Measurements from ENCODE around the gene SRPX.

SRPX gene

GRCh38 chrX:38149016-38149415, 71.7 kb downstream of the SRPX start:
- no peak overlapping the region for H3K27ac ChIP-seq (ENCODE audit: insufficient read depth, low read length, poor library complexity, severe bottlenecking)
- no peaks in the 10 kb centered on the region for H3K4me1 ChIP-seq (ENCODE audit: control insufficient read depth, insufficient read depth, low read length, poor library complexity, severe bottlenecking)
- H3K27me3 ChIP-seq (replicated peaks; ENCODE audit: control insufficient read depth, insufficient read depth, low read length, poor library complexity, severe bottlenecking), result no peaks in the 10 kb centered on the region
- no peaks in the 10 kb centered on the region for H3K9me3 ChIP-seq (ENCODE audit: control insufficient read depth, low read length)
- H3K36me3 ChIP-seq (ENCODE audit: control insufficient read depth, insufficient read depth, low read length), result no peaks in the 10 kb centered on the region
- no peak for DNase-seq
- no peak overlapping the region for H3K4me3 ChIP-seq (ENCODE audit: insufficient read depth, low read depth, low read length, poor library complexity, severe bottlenecking)

- Histone ChIP-seq H3K27ac (ENCODE audit: insufficient read depth, low read length, poor library complexity, severe bottlenecking) (no peak overlapping the region), H3K27me3 (replicated peaks; ENCODE audit: control insufficient read depth, insufficient read depth, low read length, poor library complexity, severe bottlenecking) (no peaks in the 10 kb centered on the region), H3K36me3 (ENCODE audit: control insufficient read depth, insufficient read depth, low read length) (no peaks in the 10 kb centered on the region), H3K4me3 (ENCODE audit: insufficient read depth, low read depth, low read length, poor library complexity, severe bottlenecking) (no peak overlapping the region), H3K9me3 (ENCODE audit: control insufficient read depth, low read length) (no peaks in the 10 kb centered on the region), H3K4me1 (ENCODE audit: control insufficient read depth, insufficient read depth, low read length, poor library complexity, severe bottlenecking) (no peaks in the 10 kb centered on the region)
- no peak for DNase-seq
Observed at GRCh38 chrX:38142610-38143009, 78.1 kb downstream of the SRPX start.

- no peaks in the 10 kb centered on the region for H3K9me3 ChIP-seq (ENCODE audit: control insufficient read depth, low read length)
- no peaks in the 10 kb centered on the region for H3K27me3 ChIP-seq (replicated peaks; ENCODE audit: control insufficient read depth, insufficient read depth, low read length, poor library complexity, severe bottlenecking)
- H3K4me1 ChIP-seq (ENCODE audit: control insufficient read depth, insufficient read depth, low read length, poor library complexity, severe bottlenecking), result no peaks in the 10 kb centered on the region
- no peak for DNase-seq
- no peak overlapping the region for H3K27ac ChIP-seq (ENCODE audit: insufficient read depth, low read length, poor library complexity, severe bottlenecking)
- H3K4me3 ChIP-seq (ENCODE audit: insufficient read depth, low read depth, low read length, poor library complexity, severe bottlenecking), result no peak overlapping the region
- H3K36me3 ChIP-seq (ENCODE audit: control insufficient read depth, insufficient read depth, low read length), result no peaks in the 10 kb centered on the region
Observed at GRCh38 chrX:38138900-38139299, 81.8 kb downstream of the SRPX start.

GRCh38 chrX:38138157-38138891, 82.3 kb downstream of the SRPX start:
- H3K4me1 ChIP-seq (ENCODE audit: control insufficient read depth, insufficient read depth, low read length, poor library complexity, severe bottlenecking), result no peaks in the 10 kb centered on the region
- no peak for DNase-seq
- no peaks in the 10 kb centered on the region for H3K36me3 ChIP-seq (ENCODE audit: control insufficient read depth, insufficient read depth, low read length)
- no peaks in the 10 kb centered on the region for H3K9me3 ChIP-seq (ENCODE audit: control insufficient read depth, low read length)
- no peak overlapping the region for H3K27ac ChIP-seq (ENCODE audit: insufficient read depth, low read length, poor library complexity, severe bottlenecking)
- no peaks in the 10 kb centered on the region for H3K27me3 ChIP-seq (replicated peaks; ENCODE audit: control insufficient read depth, insufficient read depth, low read length, poor library complexity, severe bottlenecking)
- H3K4me3 ChIP-seq (ENCODE audit: insufficient read depth, low read depth, low read length, poor library complexity, severe bottlenecking), result no peak overlapping the region

- H3K4me3 ChIP-seq (ENCODE audit: insufficient read depth, low read depth, low read length, poor library complexity, severe bottlenecking), result no peak overlapping the region
- no peaks in the 10 kb centered on the region for H3K36me3 ChIP-seq (ENCODE audit: control insufficient read depth, insufficient read depth, low read length)
- no peaks in the 10 kb centered on the region for H3K4me1 ChIP-seq (ENCODE audit: control insufficient read depth, insufficient read depth, low read length, poor library complexity, severe bottlenecking)
- no peak for DNase-seq
- no peaks in the 10 kb centered on the region for H3K9me3 ChIP-seq (ENCODE audit: control insufficient read depth, low read length)
- no peak overlapping the region for H3K27ac ChIP-seq (ENCODE audit: insufficient read depth, low read length, poor library complexity, severe bottlenecking)
- H3K27me3 ChIP-seq (replicated peaks; ENCODE audit: control insufficient read depth, insufficient read depth, low read length, poor library complexity, severe bottlenecking), result no peaks in the 10 kb centered on the region
Observed at GRCh38 chrX:38129366-38129765, 91.3 kb downstream of the SRPX start.

GRCh38 chrX:38127961-38128360, 92.7 kb downstream of the SRPX start:
- H3K4me1 ChIP-seq (ENCODE audit: control insufficient read depth, insufficient read depth, low read length, poor library complexity, severe bottlenecking), result no peaks in the 10 kb centered on the region
- H3K27me3 ChIP-seq (replicated peaks; ENCODE audit: control insufficient read depth, insufficient read depth, low read length, poor library complexity, severe bottlenecking), result no peaks in the 10 kb centered on the region
- no peak overlapping the region for H3K27ac ChIP-seq (ENCODE audit: insufficient read depth, low read length, poor library complexity, severe bottlenecking)
- no peak overlapping the region for H3K4me3 ChIP-seq (ENCODE audit: insufficient read depth, low read depth, low read length, poor library complexity, severe bottlenecking)
- no peak for DNase-seq
- H3K36me3 ChIP-seq (ENCODE audit: control insufficient read depth, insufficient read depth, low read length), result no peaks in the 10 kb centered on the region
- no peaks in the 10 kb centered on the region for H3K9me3 ChIP-seq (ENCODE audit: control insufficient read depth, low read length)

- Histone ChIP-seq H3K36me3 (ENCODE audit: control insufficient read depth, insufficient read depth, low read length) (no peaks in the 10 kb centered on the region), H3K27me3 (replicated peaks; ENCODE audit: control insufficient read depth, insufficient read depth, low read length, poor library complexity, severe bottlenecking) (no peaks in the 10 kb centered on the region), H3K4me3 (ENCODE audit: insufficient read depth, low read depth, low read length, poor library complexity, severe bottlenecking) (no peak overlapping the region), H3K27ac (ENCODE audit: insufficient read depth, low read length, poor library complexity, severe bottlenecking) (no peak overlapping the region), H3K4me1 (ENCODE audit: control insufficient read depth, insufficient read depth, low read length, poor library complexity, severe bottlenecking) (no peaks in the 10 kb centered on the region), H3K9me3 (ENCODE audit: control insufficient read depth, low read length) (no peaks in the 10 kb centered on the region)
- no peak for DNase-seq
Observed at GRCh38 chrX:38126179-38126578, 94.5 kb downstream of the SRPX start.

GRCh38 chrX:38124000-38124399, 96.7 kb downstream of the SRPX start:
- Histone ChIP-seq H3K27me3 (replicated peaks; ENCODE audit: control insufficient read depth, insufficient read depth, low read length, poor library complexity, severe bottlenecking) (no peaks in the 10 kb centered on the region), H3K4me3 (ENCODE audit: insufficient read depth, low read depth, low read length, poor library complexity, severe bottlenecking) (no peak overlapping the region), H3K27ac (ENCODE audit: insufficient read depth, low read length, poor library complexity, severe bottlenecking) (no peak overlapping the region), H3K36me3 (ENCODE audit: control insufficient read depth, insufficient read depth, low read length) (no peaks in the 10 kb centered on the region), H3K4me1 (ENCODE audit: control insufficient read depth, insufficient read depth, low read length, poor library complexity, severe bottlenecking) (no peaks in the 10 kb centered on the region), H3K9me3 (ENCODE audit: control insufficient read depth, low read length) (no peaks in the 10 kb centered on the region)
- no peak for DNase-seq

GRCh38 chrX:38117485-38117884, 103.2 kb downstream of the SRPX start:
- Histone ChIP-seq H3K9me3 (ENCODE audit: control insufficient read depth, low read length) (no peaks in the 10 kb centered on the region), H3K27me3 (replicated peaks; ENCODE audit: control insufficient read depth, insufficient read depth, low read length, poor library complexity, severe bottlenecking) (no peaks in the 10 kb centered on the region), H3K27ac (ENCODE audit: insufficient read depth, low read length, poor library complexity, severe bottlenecking) (no peak overlapping the region), H3K4me1 (ENCODE audit: control insufficient read depth, insufficient read depth, low read length, poor library complexity, severe bottlenecking) (no peaks in the 10 kb centered on the region), H3K4me3 (ENCODE audit: insufficient read depth, low read depth, low read length, poor library complexity, severe bottlenecking) (no peak overlapping the region), H3K36me3 (ENCODE audit: control insufficient read depth, insufficient read depth, low read length) (no peaks in the 10 kb centered on the region)
- no peak for DNase-seq

- DNase-seq, result no peak
- Histone ChIP-seq H3K9me3 (ENCODE audit: control insufficient read depth, low read length) (no peaks in the 10 kb centered on the region), H3K36me3 (ENCODE audit: control insufficient read depth, insufficient read depth, low read length) (no peaks in the 10 kb centered on the region), H3K27ac (ENCODE audit: insufficient read depth, low read length, poor library complexity, severe bottlenecking) (no peak overlapping the region), H3K27me3 (replicated peaks; ENCODE audit: control insufficient read depth, insufficient read depth, low read length, poor library complexity, severe bottlenecking) (no peaks in the 10 kb centered on the region), H3K4me1 (ENCODE audit: control insufficient read depth, insufficient read depth, low read length, poor library complexity, severe bottlenecking) (no peaks in the 10 kb centered on the region), H3K4me3 (ENCODE audit: insufficient read depth, low read depth, low read length, poor library complexity, severe bottlenecking) (no peak overlapping the region)
Observed at GRCh38 chrX:38116706-38117105, 104.0 kb downstream of the SRPX start.
